Measurements from ENCODE around the gene RABL3. TPM values are rescaled to one million over a fixed set of nuclear protein-coding genes. Genes with fewer than 3 reads are reported as not detected.

Gene RABL3
- total RNA-seq, 4 donors from 2014 or later, result 9.3 to 14.8 (median 12.6) TPM

- H3K4me3 ChIP-seq, result no peak overlapping the region
- DNase-seq (ENCODE audit: low spot score in 2 of 2), result no peak
- peaks cover 5% of the 10 kb centered on the region for H3K4me1 ChIP-seq
- H3K36me3 ChIP-seq, result peaks cover 4% of the 10 kb centered on the region
- H3K9me3 ChIP-seq, result no peaks in the 10 kb centered on the region
- H3K27me3 ChIP-seq, result no peaks in the 10 kb centered on the region
- TF ChIP-seq EP300 (IDR thresholded peaks at IDR 0.05) (no peak), POLR2A (IDR thresholded peaks at IDR 0.05) (no peak), CTCF (IDR thresholded peaks at IDR 0.05) (no peak), POLR2AphosphoS5 (IDR thresholded peaks at IDR 0.05) (no peak)
- 100% methylated on average over 3 of the region's 3 CpGs for WGBS
- H3K27ac ChIP-seq, result no peak overlapping the region
Measured at GRCh38 chr3:120683671-120684301, 58.5 kb downstream of the RABL3 start.

GRCh38 chr3:120683213-120683612 lies 59.1 kb downstream of the RABL3 start:
- H3K27ac ChIP-seq, result no peak overlapping the region
- H3K9me3 ChIP-seq, result no peaks in the 10 kb centered on the region
- no peak for DNase-seq (ENCODE audit: low spot score in 2 of 2)
- H3K36me3 ChIP-seq, result peaks cover 4% of the 10 kb centered on the region
- no peak overlapping the region for H3K4me3 ChIP-seq
- no peak for TF ChIP-seq POLR2AphosphoS5 (IDR thresholded peaks at IDR 0.05)
- no peak for TF ChIP-seq CTCF (IDR thresholded peaks at IDR 0.05)
- TF ChIP-seq EP300 (IDR thresholded peaks at IDR 0.05), result no peak
- no peak for TF ChIP-seq POLR2A (IDR thresholded peaks at IDR 0.05)
- no peaks in the 10 kb centered on the region for H3K27me3 ChIP-seq
- WGBS, result 77% methylated on average over 1 of the region's 1 CpG
- H3K4me1 ChIP-seq, result peaks cover 11% of the 10 kb centered on the region

GRCh38 chr3:120682095-120682681 lies 60.1 kb downstream of the RABL3 start, which contains the start of gene HGD:
TSS of gene HGD (minus strand) at chr3:120682239. CDS start at chr3:120682111, 128 bp downstream.
- H3K9me3 ChIP-seq, result no peaks in the 10 kb centered on the region
- TF ChIP-seq CTCF (IDR thresholded peaks at IDR 0.05) (no peak), POLR2A (IDR thresholded peaks at IDR 0.05) (no peak), EP300 (IDR thresholded peaks at IDR 0.05) (no peak), POLR2AphosphoS5 (IDR thresholded peaks at IDR 0.05) (no peak)
- H3K4me1 ChIP-seq, result peaks cover 12% of the 10 kb centered on the region
- no peak within 1 kb of the TSS for H3K27ac ChIP-seq
- H3K4me3 ChIP-seq, result no peak within 1 kb of the TSS
- H3K27me3 ChIP-seq, result no peaks in the 10 kb centered on the region
- H3K36me3 ChIP-seq, result peaks cover 4% of the 10 kb centered on the region
- 90% methylated on average over 5 of the region's 5 CpGs for WGBS
- DNase-seq (ENCODE audit: low spot score in 2 of 2), result no peak

- Histone ChIP-seq H3K4me1 (peaks cover 12% of the 10 kb centered on the region), H3K9me3 (no peaks in the 10 kb centered on the region), H3K27me3 (no peaks in the 10 kb centered on the region), H3K27ac (no peak overlapping the region), H3K4me3 (no peak overlapping the region), H3K36me3 (peaks cover 4% of the 10 kb centered on the region)
- WGBS, result 97% methylated on average over 4 of the region's 4 CpGs
- no peak for DNase-seq (ENCODE audit: low spot score in 2 of 2)
- no peak for TF ChIP-seq EP300 (IDR thresholded peaks at IDR 0.05)
- TF ChIP-seq CTCF (IDR thresholded peaks at IDR 0.05), result no peak
- no peak for TF ChIP-seq POLR2A (IDR thresholded peaks at IDR 0.05)
- TF ChIP-seq POLR2AphosphoS5 (IDR thresholded peaks at IDR 0.05), result no peak
Measured at GRCh38 chr3:120681506-120682038, 60.7 kb downstream of the RABL3 start.

- no peaks in the 10 kb centered on the region for H3K9me3 ChIP-seq
- DNase-seq (ENCODE audit: low spot score in 2 of 2), result no peak
- H3K36me3 ChIP-seq, result no peaks in the 10 kb centered on the region
- no peak overlapping the region for H3K27ac ChIP-seq
- H3K27me3 ChIP-seq, result no peaks in the 10 kb centered on the region
- WGBS, result 96% methylated on average over 2 of the region's 2 CpGs
- no peak overlapping the region for H3K4me3 ChIP-seq
- peaks cover 12% of the 10 kb centered on the region for H3K4me1 ChIP-seq
- TF ChIP-seq CTCF (IDR thresholded peaks at IDR 0.05) (no peak), POLR2A (IDR thresholded peaks at IDR 0.05) (no peak)
Measured at GRCh38 chr3:120681018-120681417, 61.3 kb downstream of the RABL3 start.
